Measurements from ENCODE around the gene NHSL2.

GRCh38 chrX:72158773-72159172 lies 248.1 kb downstream of the NHSL2 start:
- TF ChIP-seq CTCF (IDR thresholded peaks at IDR 0.05) = no peak
- TF ChIP-seq POLR2A (IDR thresholded peaks at IDR 0.05) = no peak

Data from body of pancreas (tissue), 4 donors.